K562 (cell line): ENCODE results near the gene SLC15A3. TPM values are rescaled to one million over a fixed set of nuclear protein-coding genes. Genes with fewer than 3 reads are reported as not detected.

ENCODE experiments used
- ATAC-seq: fragments of 200-7000 bp; cut with Tn5 transposase; 3 replicates; pipeline ENCODE4 v1.9.1; 2020; ENCODE audit warnings: moderate library complexity
- BruUV-seq: library from RNA; stranded (reverse); fragments of 400-500 nt; replicated peaks from 2 replicates; lab custom pipeline; 2021; lab: Mats Ljungman, UMichigan
- CTCF ChIA-PET: fragments of 300-600 bp; formaldehyde crosslinking; extraction: SDS; loops from one replicate; lab custom pipeline; 2021; ENCODE audit warnings: low intra/inter-chr PET ratio; lab: Yijun Ruan, JAX
- POLR2A ChIA-PET: fragments of 300-600, 350-650 bp; sonication (Branson Sonifier 250); formaldehyde crosslinking; extraction: SDS; loops from one replicate; lab custom pipeline; 2021; ENCODE audit warnings: antibody characterized with exemption, inconsistent platforms; lab: Yijun Ruan, JAX
- DNase-seq, 4 experiments: peaks; one replicate each; pipeline versions ENCODE4 v3.0.0 to v3.0.0-alpha.2; 2011 to 2018; ENCODE audit warnings: low spot score in 3 of 4, mixed read lengths in 3 of 4; ENCODE audit errors: extremely low read depth in 1 of 4
- FAIRE-seq: peaks from 2 replicates; lab custom pipeline; 2011; peaks lifted over from hg19 to GRCh38; lab: Jason Lieb, UNC
- H2AFZ ChIP-seq: 2 replicates; pipeline ENCODE4 v1.6.0; 2011; ENCODE audit warnings: low read depth, low read length, control low read depth, inconsistent platforms
- H3K27ac ChIP-seq: fragments of 200-600 bp; 3 replicates; pipeline ENCODE4 v1.8.0; 2011; ENCODE audit warnings: low read depth, mild to moderate bottlenecking, control low read depth, inconsistent platforms, low read length, moderate library complexity, mixed read lengths; ENCODE audit errors: extremely low read depth
- H3K27me3 ChIP-seq, 2 experiments: fragments of 300-600 bp in 1 of 2; 2 replicates in 1 of 2; 3 replicates in 1 of 2; pipeline versions ENCODE4 v1.6.0 to v1.8.0; 2011; ENCODE audit warnings: inconsistent platforms in 2 of 2, low read length in 2 of 2, mild to moderate bottlenecking in 1 of 2, mixed read lengths in 1 of 2, moderate library complexity in 1 of 2; ENCODE audit not compliant: control insufficient read depth in 2 of 2, insufficient read depth in 2 of 2
- H3K36me3 ChIP-seq: fragments of 300-600 bp; 3 replicates; pipeline ENCODE4 v1.8.0; 2011; ENCODE audit warnings: mild to moderate bottlenecking, low read length, inconsistent platforms; ENCODE audit not compliant: control insufficient read depth, insufficient read depth
- H3K4me1 ChIP-seq, 2 experiments: fragments of 200-600 bp in 1 of 2; replicated peaks in 1 of 2; 2 replicates in 1 of 2; 3 replicates in 1 of 2; pipeline versions ENCODE4 v1.5.1 to v1.8.0; 2011; ENCODE audit warnings: inconsistent platforms in 2 of 2, low read length in 2 of 2, mild to moderate bottlenecking in 1 of 2, mixed read lengths in 1 of 2, moderate library complexity in 1 of 2; ENCODE audit not compliant: control insufficient read depth in 2 of 2, insufficient read depth in 2 of 2
- H3K4me2 ChIP-seq: 2 replicates; pipeline ENCODE4 v1.6.1; 2011; ENCODE audit warnings: low read length, control low read depth, inconsistent platforms, mixed read lengths; ENCODE audit not compliant: insufficient read depth
- H3K4me3 ChIP-seq: fragments of 200-600 bp; sonication (generic), shearing (Covaris generic); 2 replicates; pipeline ENCODE4 v1.5.1; 2016; ENCODE audit warnings: control low read depth, inconsistent platforms
- H3K79me2 ChIP-seq: fragments of 200-600 bp; 3 replicates; pipeline ENCODE4 v1.8.0; 2011; ENCODE audit warnings: low read length, inconsistent platforms; ENCODE audit not compliant: control insufficient read depth, insufficient read depth
- H3K9ac ChIP-seq, 2 experiments: 2 replicates each; pipeline versions ENCODE4 v1.6.0 to v1.6.1; 2011; ENCODE audit warnings: low read depth in 2 of 2, low read length in 2 of 2, control low read depth in 1 of 2, inconsistent platforms in 1 of 2, mild to moderate bottlenecking in 1 of 2, mixed read lengths in 1 of 2; ENCODE audit not compliant: insufficient read depth in 1 of 2
- H3K9me1 ChIP-seq: one replicate; pipeline ENCODE4 v1.6.0; 2011; ENCODE audit warnings: inconsistent platforms, mild to moderate bottlenecking, low read length, moderate library complexity; ENCODE audit not compliant: control insufficient read depth, insufficient read depth
- H3K9me3 ChIP-seq: replicated peaks from 2 replicates; pipeline ENCODE4 v1.5.1; 2011; ENCODE audit warnings: low read depth, low read length, inconsistent platforms; ENCODE audit not compliant: control insufficient read depth, insufficient read depth
- H4K20me1 ChIP-seq: replicated peaks from 2 replicates; pipeline ENCODE4 v1.6.1; 2011; ENCODE audit warnings: low read length, inconsistent platforms, mixed read lengths; ENCODE audit not compliant: control insufficient read depth, insufficient read depth
- ADNP ChIP-seq: fragments of 200-800 bp; sonication (Bioruptor generic); IDR thresholded peaks from 2 replicates; pipeline ENCODE4 v1.6.1; 2016; ENCODE audit warnings: missing genetic modification characterization, missing compliant biosample characterization
- CHD4 ChIP-seq: fragments of 200-600 bp; sonication (generic); IDR thresholded peaks from 3 replicates; pipeline ENCODE4 v1.6.1; 2012; ENCODE audit warnings: low read depth, mild to moderate bottlenecking, mixed read lengths, low read length, inconsistent platforms; ENCODE audit not compliant: insufficient read depth, insufficient replicate concordance, poor library complexity, severe bottlenecking
- COPS2 ChIP-seq: fragments of 450-650 bp; conservative IDR thresholded peaks from 2 replicates; pipeline ENCODE4 v1.6.1; 2016; ENCODE audit warnings: mild to moderate bottlenecking, moderate library complexity
- CREB1 ChIP-seq, 2 experiments: sonication (generic) in 1 of 2; formaldehyde crosslinking in 1 of 2; IDR thresholded peaks; 2 replicates each; pipeline versions ENCODE4 v1.6.1 to v1.8.0; 2012 to 2022; ENCODE audit warnings: inconsistent platforms in 1 of 2, mild to moderate bottlenecking in 1 of 2, missing genetic modification reagents in 1 of 2, moderate library complexity in 1 of 2
- EP300 ChIP-seq: IDR thresholded peaks from 2 replicates; pipeline ENCODE4 v1.6.1; 2012; ENCODE audit warnings: low read length, improper control_type of control experiment
- HINFP ChIP-seq: fragments of 450-650 bp; conservative IDR thresholded peaks from 2 replicates; pipeline ENCODE4 v1.6.1; 2016; ENCODE audit warnings: missing genetic modification characterization, low read depth, mild to moderate bottlenecking, control low read depth, missing compliant biosample characterization
- HMBOX1 ChIP-seq: sonication (generic); IDR thresholded peaks from 2 replicates; pipeline ENCODE4 v1.6.1; 2016
- MAX ChIP-seq: sonication (generic); formaldehyde crosslinking; IDR thresholded peaks from 2 replicates; pipeline ENCODE4 v1.9.0; 2022; ENCODE audit warnings: mild to moderate bottlenecking, missing genetic modification reagents
- MBD1 ChIP-seq: fragments of 250-450 bp; sonication (Bioruptor Pico); IDR thresholded peaks from 2 replicates; pipeline ENCODE4 v1.8.0; 2022; ENCODE audit warnings: inconsistent platforms
- NR4A1 ChIP-seq, 2 experiments: fragments of 250-450 bp in 1 of 2; fragments of 450-650 bp in 1 of 2; sonication (Bioruptor Pico) in 1 of 2; IDR thresholded peaks; 2 replicates each; pipeline versions ENCODE4 v1.4.0 to v1.6.1; 2016 to 2020; ENCODE audit warnings: mild to moderate bottlenecking in 2 of 2, missing compliant biosample characterization in 1 of 2, missing genetic modification characterization in 1 of 2, moderate library complexity in 1 of 2
- PYGO2 ChIP-seq: fragments of 450-650 bp; IDR thresholded peaks from 2 replicates; pipeline ENCODE4 v1.6.1; 2016; ENCODE audit warnings: mild to moderate bottlenecking, missing genetic modification characterization, moderate library complexity, missing compliant biosample characterization
- TRIM24 ChIP-seq, 2 experiments: fragments of 450-650 bp; IDR thresholded peaks; 2 replicates each; pipeline ENCODE4 v1.6.1; 2016
- ZEB2 ChIP-seq: fragments of 450-650 bp; IDR thresholded peaks from 2 replicates; pipeline ENCODE4 v1.6.1; 2016
- WGBS: fragments of 100-300 bp; shearing (Covaris generic); methylation state at CpG from one replicate; pipeline ENCODE4 v1.1.6; 2016; ENCODE audit warnings: low coverage, mixed read lengths; ENCODE audit not compliant: insufficient coverage; ENCODE audit errors: missing lambda C conversion rate; 5-methylcytosine and 5-hydroxymethylcytosine counted together
- in situ Hi-C: fragments of 300-500 bp; cut with MboI; formaldehyde crosslinking; loops from 4 replicates; pipeline ENCODE4 v1.15.0; 2018; ENCODE audit warnings: inconsistent platforms, mixed read lengths
- intact Hi-C: fragments of 100-400 bp; cut with micrococcal nuclease; formaldehyde crosslinking; loops from 2 replicates; pipeline ENCODE4 v1.14.2; 2022
- polyA plus RNA-seq, 8 experiments: library from polyadenylated mRNA; depleted of rRNA in 4 of 8; stranded (reverse) in 5 of 8; unstranded in 3 of 8; fragments of >200 nt; fragmentation: Nextera tagmentation in 2 of 8; fragmentation: Illumina TruSeq in 1 of 8; extraction: Ambion mirVana in 2 of 8; extraction: Trizol in 1 of 8; gene quantifications; 2 replicates each; pipeline versions ENCODE4 v1.2.1 to v1.2.3, GENCODE V29; 2011 to 2014; ENCODE audit warnings: inconsistent platforms in 1 of 8, missing spikeins in 1 of 8
- total RNA-seq, 7 experiments: library from RNA; depleted of rRNA in 6 of 7; stranded (reverse); fragments of >200 nt in 6 of 7; fragmentation: Illumina TruSeq in 2 of 7; extraction: Trizol in 2 of 7; gene quantifications; 2 replicates each; pipeline versions ENCODE4 v1.2.1 to v1.2.3, GENCODE V29; 2011 to 2021; ENCODE audit warnings: low replicate concordance in 1 of 7

SLC15A3 gene
- total and polyA plus RNA-seq, 9 of the 15 experiments (the other 6 are each of a cell fraction or from before 2014, with no cell fraction given): 0.07 to 0.27 TPM; not detected in 7

GRCh38 chr11:60936467-60937143, 15.4 kb downstream of the SLC15A3 start (continued):
- TF ChIP-seq MAX (CRISPR knock-in tag) (no peak), COPS2 (no peak)

- no peak for DNase-seq
- no peak overlapping the region for H2AFZ ChIP-seq
- H3K27me3 ChIP-seq: peaks cover 64 to 86% of the 10 kb centered on the region in 2 experiments
- H3K9me3 ChIP-seq: no peaks in the 10 kb centered on the region
- no peaks in the 10 kb centered on the region for H3K9me1 ChIP-seq
- ATAC-seq: no peak
- FAIRE-seq: no peak
- intact Hi-C loops: no loop called here
- in situ Hi-C loops: no loop called here
- 1% methylated on average over 20 of the region's 27 CpGs for whole genome bisulfite sequencing
- H3K4me1 ChIP-seq: peaks cover 0 to 24% of the 10 kb centered on the region in 2 experiments; a peak in 1 of 5 replicates
- no peak for TF ChIP-seq PYGO2 (tag)
- TF ChIP-seq NR4A1 (CRISPR knock-in tag; IDR thresholded peaks at IDR 0.05): no peak
- TF ChIP-seq NR4A1 (tag; IDR thresholded peaks at IDR 0.05): no peak
- TF ChIP-seq HMBOX1: no peak
- TF ChIP-seq ZEB2: no peak
- no peak for TF ChIP-seq HINFP
- no peak for TF ChIP-seq CREB1 (IDR thresholded peaks at IDR 0.05)
- TF ChIP-seq CREB1 (CRISPR knock-in tag; IDR thresholded peaks at IDR 0.05): no peak
- TF ChIP-seq MBD1 (CRISPR knock-in tag): no peak
- TF ChIP-seq CHD4: no peak
- TF ChIP-seq EP300: no peak
- TF ChIP-seq ADNP: no peak
- TF ChIP-seq TRIM24 (IDR thresholded peaks at IDR 0.05): no peak
- TF ChIP-seq, all 486 proteins: peak for 0
- H3K36me3 ChIP-seq: no peaks in the 10 kb centered on the region
- H4K20me1 ChIP-seq: peaks cover 16% of the 10 kb centered on the region
- no peak overlapping the region for H3K4me3 ChIP-seq
- ChIA-PET CTCF (no interaction called here), POLR2A (interaction anchor here (1.1 kb wide), 1 partner anchor 17 kb away, joined by 3 read pairs; no protein-coding TSS in a partner anchor)
- no TSS peak for BruUV-seq
- no peaks in the 10 kb centered on the region for H3K79me2 ChIP-seq
- H3K9ac ChIP-seq: no peak overlapping the region
- H3K27ac ChIP-seq: no peak overlapping the region
- no peak overlapping the region for H3K4me2 ChIP-seq
These were observed 16.1 kb downstream of the SLC15A3 start for GRCh38 chr11:60935676-60936442.
